Measurements from ENCODE around the gene TMEM41B.
A peak's percentile ranks its signal among the peaks of the same experiment; 100 is the strongest.
"Not testable (repeated sequence)": the region's sequence is repeated elsewhere in the genome, so short reads cannot be mapped to it uniquely, and the experiment has no call there.

TMEM41B gene, protein sequence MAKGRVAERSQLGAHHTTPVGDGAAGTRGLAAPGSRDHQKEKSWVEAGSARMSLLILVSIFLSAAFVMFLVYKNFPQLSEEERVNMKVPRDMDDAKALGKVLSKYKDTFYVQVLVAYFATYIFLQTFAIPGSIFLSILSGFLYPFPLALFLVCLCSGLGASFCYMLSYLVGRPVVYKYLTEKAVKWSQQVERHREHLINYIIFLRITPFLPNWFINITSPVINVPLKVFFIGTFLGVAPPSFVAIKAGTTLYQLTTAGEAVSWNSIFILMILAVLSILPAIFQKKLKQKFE

DNA sequence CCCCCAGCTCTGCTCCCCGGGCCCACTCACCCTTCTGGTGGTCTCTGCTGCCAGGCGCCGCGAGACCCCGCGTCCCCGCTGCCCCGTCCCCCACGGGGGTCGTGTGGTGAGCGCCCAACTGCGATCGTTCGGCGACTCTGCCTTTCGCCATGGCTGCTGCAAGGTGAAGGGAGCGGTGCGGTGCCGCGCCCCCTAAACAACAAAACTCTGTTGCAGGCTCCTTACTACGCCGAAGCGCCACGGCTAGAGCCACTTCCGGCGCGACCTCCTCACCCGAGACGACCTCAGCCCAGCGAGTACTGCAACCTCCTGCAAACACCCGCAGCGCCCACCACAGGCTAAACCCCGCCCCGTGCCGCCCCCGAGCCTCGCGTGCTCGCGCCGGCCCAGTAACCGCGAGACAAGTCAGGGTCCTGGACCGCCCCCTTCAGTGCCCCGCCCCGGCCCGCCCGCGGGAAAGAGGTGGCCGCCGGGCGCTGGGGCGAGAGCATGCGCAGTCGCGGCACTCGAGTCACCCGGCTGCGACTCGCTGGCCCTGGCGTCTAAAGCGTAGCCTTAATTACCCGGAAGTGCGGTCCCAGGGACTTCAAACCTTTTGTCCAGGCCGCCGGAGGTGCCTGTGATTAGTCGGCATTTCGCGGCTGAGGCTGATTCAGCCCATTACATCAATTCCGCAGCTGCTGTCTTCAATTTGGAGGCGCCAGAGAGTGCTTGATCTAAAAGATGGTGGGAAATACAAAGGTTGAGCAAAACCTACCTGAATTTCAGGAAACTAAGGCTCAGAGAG is at the start of gene TMEM41B:
Gene TMEM41B, minus strand, starts transcription at position 303 of the 787 bp plus-strand sequence. Its CDS starts 152 bp downstream, at position 151.
- peak; percentile 97 to 99 (median 98) for DNase-seq

GRCh38 chr11:9362393-9362863 is 48.0 kb upstream of the TMEM41B start:
- DNase-seq: no peak

DNA sequence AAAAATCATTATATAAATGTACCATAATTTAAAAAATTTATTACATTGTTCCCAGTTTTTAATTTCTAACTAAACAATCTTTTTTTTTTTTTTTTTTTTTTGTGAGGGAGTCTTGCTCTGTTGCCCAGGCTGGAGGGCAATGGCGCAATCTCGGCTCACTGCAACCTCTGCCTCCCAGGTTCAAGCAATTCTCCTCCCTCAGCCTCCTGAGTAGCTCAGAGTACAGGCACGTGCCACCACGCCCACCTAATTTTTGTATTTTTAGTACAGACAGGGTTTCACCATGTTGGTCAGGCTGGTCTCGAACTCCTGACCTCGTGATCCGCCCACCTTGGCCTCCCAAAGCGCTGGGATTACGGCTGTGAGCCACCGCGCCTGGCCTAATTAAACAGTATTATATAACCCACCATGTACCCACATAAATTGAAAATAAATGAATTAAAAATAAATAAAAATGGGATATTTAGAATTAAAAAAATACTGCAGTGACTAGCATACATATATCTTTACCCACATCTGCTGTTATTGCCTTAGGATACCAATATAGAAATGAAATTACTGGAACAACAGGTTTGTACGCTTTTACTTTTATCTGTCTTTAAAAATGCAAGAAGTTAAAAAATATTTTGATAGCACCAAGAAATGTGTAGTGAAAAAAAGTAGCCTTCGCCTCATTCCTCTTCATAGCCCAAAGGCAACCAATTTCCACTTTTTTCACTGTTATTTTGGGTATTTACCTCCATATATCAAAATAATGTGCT is 46.6 kb upstream of the TMEM41B start:
- DNase-seq: not testable (repeated sequence)

DNA sequence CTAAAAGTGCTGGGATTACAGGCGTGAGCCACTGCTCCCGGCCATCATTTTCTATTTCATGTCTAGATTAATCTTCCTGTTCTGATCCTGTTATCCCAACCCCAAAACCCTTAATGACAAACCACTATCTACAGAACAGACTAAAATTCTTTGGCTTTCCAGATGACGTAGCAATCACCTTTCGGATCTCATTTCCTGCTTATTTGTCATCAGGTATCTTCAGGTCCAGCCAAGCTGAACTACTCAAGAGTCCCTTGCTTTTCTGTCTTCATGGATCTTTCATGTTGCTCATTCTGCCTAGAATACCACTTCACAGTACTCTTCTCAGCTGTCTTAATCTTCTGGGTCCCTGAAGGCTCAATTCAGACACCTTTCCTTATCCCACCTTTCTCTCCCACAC is 42.6 kb upstream of the TMEM41B start:
- DNase-seq: no peak

- no peak for DNase-seq
Observed at GRCh38 chr11:9351321-9351881, 37.0 kb upstream of the TMEM41B start.

DNA sequence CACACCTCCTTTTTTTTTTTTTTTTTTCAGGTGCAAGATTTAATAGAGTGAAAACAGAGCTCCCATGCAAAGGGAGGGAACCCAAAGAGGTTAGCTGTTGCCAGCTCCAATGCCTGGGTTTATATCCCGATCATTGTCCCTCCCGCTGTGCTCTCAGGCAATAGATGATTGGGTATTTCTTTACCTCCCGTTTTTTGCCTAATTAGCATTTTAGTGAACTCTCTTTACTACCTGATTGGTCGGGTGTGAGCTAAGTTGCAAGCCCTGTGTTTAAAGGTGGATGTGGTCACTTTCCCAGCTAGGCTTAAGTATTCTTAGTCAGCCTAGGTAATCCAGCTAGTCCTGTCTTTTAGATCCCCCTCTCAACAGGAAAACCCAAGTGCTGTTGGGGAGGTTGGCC is 33.4 kb upstream of the TMEM41B start:
- not testable (repeated sequence) for DNase-seq

- DNase-seq: peak in 1 of 6 experiments; percentile 9
Observed at GRCh38 chr11:9347100-9347499, 32.7 kb upstream of the TMEM41B start.

DNA sequence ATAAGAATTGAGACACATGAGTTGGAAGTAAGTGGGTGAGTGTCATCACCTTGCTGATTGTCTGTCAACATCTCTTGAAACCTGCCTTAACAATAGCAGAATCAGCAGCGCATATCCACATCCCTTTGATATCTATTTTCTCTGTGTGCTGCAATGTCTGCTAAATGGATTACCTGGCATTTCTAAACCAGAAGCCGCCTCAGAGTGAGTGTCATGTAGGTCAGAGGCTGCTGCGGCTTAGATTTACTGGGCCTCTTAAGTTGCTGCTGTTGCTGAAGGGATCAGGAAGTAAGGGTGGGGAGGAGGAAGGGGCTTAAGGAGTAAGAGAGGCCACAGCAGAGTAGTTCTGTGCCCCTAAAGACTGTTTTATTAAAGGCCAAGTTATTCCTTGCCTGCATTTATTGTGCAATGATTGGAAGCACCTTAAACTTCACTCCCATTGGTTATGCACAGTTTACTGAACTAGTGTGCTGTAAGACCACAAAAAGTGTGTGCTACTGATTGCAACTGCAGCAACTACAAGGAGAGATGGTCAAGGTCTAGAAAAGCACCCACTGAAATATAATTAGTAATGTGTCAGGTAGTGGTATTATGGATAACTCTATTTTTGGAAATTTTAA is 29.8 kb upstream of the TMEM41B start:
- DNase-seq: peak in 1 of 6 experiments; percentile 3

GRCh38 chr11:9341638-9342178 is 27.3 kb upstream of the TMEM41B start:
- no peak for DNase-seq

- no peak for DNase-seq
Observed at GRCh38 chr11:9332655-9333054, 18.3 kb upstream of the TMEM41B start.

GRCh38 chr11:9330387-9331384 is 16.3 kb upstream of the TMEM41B start:
- no peak for DNase-seq

- DNase-seq: no peak
Observed at GRCh38 chr11:9320047-9320446, 5.7 kb upstream of the TMEM41B start.

- DNase-seq: not testable (repeated sequence)
Observed at GRCh38 chr11:9319377-9320001, 5.1 kb upstream of the TMEM41B start.

DNA sequence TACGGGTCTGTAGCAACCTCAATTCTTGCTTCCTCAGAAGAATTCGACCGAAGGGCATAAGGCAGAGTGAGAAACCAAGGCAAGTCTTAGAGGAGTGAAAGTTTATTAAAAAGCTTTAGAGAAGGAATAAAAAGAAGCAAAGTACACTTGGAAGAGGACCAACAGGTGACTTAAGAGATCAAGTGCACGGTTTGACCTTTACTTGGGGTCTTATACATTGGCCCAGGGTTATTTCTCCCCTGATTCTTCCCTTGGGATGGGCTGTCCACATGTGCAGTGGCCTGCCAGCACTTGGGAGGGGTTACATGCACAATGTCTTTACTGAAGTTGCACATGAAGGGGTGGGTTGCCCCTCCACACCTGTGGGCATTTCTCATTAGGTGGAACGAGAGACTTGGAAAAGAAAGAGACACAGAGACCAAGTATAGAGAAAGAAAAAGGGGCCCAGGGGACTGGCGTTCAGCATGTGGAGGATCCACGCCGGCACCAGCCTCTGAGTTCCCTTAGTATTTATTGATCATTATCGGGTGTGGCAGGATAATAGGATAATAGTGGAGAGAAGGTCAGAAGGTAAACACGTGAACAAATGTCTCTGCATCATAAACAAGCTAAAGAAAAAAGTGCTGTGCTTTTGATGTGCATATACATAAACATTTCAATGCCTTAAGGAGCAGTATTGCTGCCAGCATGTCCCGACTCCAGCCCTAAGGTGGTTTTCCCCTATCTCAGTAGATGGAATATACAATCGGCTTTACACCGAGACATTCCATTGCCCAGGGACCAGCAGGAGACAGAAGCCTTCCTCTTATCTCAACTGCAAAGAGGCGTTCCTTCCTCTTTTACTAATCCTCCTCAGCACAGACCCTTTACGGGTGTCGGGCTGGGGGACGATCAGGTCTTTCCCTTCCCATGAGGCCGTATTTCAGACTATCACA is 4.3 kb upstream of the TMEM41B start:
- DNase-seq: not testable (repeated sequence)

DNA sequence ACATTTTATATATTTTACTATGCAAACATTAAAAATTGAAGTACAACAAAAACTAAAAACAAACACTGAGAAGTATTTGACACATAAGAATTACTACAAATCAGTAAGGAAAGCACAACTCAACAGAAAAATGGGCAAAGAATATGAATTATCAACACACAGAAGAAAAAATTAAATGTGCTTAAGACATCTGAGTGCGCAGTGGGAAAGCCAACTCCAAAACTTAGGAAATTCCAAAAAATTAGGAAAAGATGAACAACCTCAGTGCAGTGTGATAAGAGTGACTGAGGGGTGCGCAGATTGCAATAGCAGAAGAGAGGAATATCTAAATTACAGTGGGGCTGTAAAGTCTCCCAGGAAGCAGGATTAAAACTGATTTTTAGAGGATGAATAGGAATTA is 1.9 kb upstream of the TMEM41B start:
- DNase-seq: no peak

GRCh38 chr11:9315078-9315688 is 790 bp upstream of the TMEM41B start:
- peak in 1 of 6 experiments; percentile 19 for DNase-seq

DNA sequence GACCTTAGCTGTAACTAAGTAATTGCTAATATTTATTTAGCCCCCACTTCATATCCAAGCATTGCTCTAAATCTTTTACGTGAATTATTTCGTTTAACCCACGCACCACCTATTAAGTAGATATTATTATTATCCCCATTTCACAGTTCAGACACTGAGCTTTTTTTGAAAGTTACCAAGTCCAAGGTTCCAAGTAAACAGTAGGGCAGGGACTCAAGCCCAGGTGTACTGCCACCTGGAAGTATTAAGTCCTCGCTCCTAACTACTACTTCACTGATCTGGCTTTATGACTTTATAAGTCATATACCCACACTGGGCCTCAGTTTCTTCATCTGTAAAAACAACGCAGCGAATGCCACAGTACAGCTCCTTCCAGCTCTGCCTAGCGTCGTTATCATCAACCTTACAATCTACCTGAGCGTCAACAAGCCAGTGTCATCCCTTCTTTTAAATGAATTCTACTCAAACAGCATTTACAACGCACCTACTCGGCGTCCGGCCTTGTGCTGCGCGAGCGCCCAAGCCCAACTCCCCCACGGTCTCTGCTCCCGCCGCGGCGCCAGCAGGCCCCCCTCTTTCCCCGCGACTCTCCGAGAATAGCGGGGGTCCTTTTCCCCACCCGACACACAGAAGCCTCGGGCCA is 624 bp downstream of the TMEM41B start:
- DNase-seq: peak in 3 of 6 experiments; percentile 24 to 56 (median 36)

GRCh38 chr11:9310485-9311090 is 3.8 kb downstream of the TMEM41B start:
- DNase-seq: no peak
